Measurements from ENCODE around the gene PPP1R1B. TPM values are rescaled to one million over a fixed set of nuclear protein-coding genes. Genes with fewer than 3 reads are reported as not detected.

Gene PPP1R1B
- total RNA-seq, 3 donors from 2014 or later: 0.18 TPM; not detected in 2

DNA sequence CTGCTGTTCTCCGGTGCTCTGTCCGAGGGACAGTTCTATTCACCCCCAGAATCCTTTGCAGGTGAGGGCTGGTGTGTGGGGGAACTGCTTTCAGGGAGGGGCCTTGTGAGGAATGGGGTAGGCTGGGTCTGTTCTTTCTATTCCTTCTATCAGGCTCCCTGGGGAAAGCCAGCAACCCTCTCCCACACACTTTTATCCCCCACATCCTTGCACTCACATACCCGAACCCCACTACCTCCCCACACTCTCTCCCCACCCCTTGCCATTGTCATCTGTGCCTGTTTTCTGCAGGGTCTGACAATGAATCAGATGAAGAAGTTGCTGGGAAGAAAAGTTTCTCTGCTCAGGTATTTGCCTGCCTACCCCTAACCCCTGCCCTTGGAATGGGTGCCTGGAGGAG, 32.0 kb downstream of the PPP1R1B start:
- Mint-ChIP-seq H3K27me3 (ENCODE audit: low read depth) (no peaks in the 10 kb centered on the region), H3K36me3 (ENCODE audit: insufficient read depth) (peaks cover 12% of the 10 kb centered on the region)

DNA sequence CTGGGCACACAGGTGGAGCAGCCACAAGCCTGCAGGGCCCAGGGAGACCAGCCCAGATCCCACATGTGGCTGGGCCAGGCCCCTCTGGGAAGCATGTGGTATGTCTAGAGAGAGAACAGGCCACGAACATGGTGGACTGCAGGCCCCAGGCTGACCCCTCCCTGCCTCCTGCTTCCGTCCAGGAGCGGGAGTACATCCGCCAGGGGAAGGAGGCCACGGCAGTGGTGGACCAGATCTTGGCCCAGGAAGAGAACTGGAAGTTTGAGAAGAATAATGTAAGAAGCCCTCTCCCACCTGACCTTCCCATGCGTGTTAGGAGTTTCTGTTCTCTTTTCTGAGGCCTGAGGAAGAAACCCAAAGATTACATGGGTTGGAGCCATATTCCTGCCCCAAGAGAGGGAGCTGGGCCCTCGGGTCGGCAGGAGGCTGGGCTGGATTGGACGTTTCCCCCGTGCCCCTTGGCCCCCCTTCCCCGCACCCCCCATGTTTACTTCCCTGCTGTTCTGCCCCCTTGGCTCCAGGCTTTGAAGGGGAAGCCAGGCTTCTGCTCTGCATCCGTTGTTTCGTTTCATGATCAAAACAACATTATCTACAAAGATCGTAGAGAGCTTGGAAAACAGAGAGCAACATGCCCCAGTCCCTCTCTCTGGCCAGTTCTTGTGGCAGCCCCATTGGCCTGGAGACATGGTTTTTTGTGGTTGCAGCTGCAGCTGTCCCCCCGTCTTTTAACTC, 32.7 kb downstream of the PPP1R1B start:
- Mint-ChIP-seq H3K4me3 (no peak overlapping the region), H3K4me1 (ENCODE audit: low read depth) (peaks cover 24% of the 10 kb centered on the region), H3K27me3 (ENCODE audit: low read depth) (no peaks in the 10 kb centered on the region), H3K36me3 (ENCODE audit: insufficient read depth) (peaks cover 12% of the 10 kb centered on the region), H3K9me3 (no peaks in the 10 kb centered on the region)
- DNase-seq: no peak
- ATAC-seq: no peak

More for the DNA sequence above, 32.0 kb downstream of the PPP1R1B start:
- H3K9me3 Mint-ChIP-seq: no peaks in the 10 kb centered on the region
- no peak overlapping the region for H3K4me3 Mint-ChIP-seq
- DNase-seq (no peak), ATAC-seq (no peak)
- H3K4me1 Mint-ChIP-seq (ENCODE audit: low read depth): peaks cover 28% of the 10 kb centered on the region

DNA sequence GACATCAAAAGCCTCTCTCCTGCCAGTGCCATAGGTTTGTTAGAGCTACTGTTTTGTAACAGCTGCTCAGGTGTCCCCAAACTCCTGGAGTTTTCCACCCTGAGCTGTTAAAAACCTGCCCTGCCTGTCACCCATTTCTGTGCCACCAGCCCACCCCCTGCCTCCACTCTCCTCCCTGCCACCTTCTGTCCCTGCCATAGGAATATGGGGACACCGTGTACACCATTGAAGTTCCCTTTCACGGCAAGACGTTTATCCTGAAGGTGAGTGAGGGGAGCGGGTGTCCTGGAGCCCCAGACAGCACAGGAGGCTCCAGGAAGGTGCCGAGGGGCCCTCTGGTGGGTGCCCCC, 33.2 kb downstream of the PPP1R1B start:
- Mint-ChIP-seq H3K4me3 (no peak overlapping the region), H3K4me1 (ENCODE audit: low read depth) (peaks cover 19% of the 10 kb centered on the region), H3K9me3 (no peaks in the 10 kb centered on the region), H3K36me3 (ENCODE audit: insufficient read depth) (peaks cover 12% of the 10 kb centered on the region), H3K27me3 (ENCODE audit: low read depth) (no peaks in the 10 kb centered on the region)
- ATAC-seq: no peak
- no peak for DNase-seq

DNA sequence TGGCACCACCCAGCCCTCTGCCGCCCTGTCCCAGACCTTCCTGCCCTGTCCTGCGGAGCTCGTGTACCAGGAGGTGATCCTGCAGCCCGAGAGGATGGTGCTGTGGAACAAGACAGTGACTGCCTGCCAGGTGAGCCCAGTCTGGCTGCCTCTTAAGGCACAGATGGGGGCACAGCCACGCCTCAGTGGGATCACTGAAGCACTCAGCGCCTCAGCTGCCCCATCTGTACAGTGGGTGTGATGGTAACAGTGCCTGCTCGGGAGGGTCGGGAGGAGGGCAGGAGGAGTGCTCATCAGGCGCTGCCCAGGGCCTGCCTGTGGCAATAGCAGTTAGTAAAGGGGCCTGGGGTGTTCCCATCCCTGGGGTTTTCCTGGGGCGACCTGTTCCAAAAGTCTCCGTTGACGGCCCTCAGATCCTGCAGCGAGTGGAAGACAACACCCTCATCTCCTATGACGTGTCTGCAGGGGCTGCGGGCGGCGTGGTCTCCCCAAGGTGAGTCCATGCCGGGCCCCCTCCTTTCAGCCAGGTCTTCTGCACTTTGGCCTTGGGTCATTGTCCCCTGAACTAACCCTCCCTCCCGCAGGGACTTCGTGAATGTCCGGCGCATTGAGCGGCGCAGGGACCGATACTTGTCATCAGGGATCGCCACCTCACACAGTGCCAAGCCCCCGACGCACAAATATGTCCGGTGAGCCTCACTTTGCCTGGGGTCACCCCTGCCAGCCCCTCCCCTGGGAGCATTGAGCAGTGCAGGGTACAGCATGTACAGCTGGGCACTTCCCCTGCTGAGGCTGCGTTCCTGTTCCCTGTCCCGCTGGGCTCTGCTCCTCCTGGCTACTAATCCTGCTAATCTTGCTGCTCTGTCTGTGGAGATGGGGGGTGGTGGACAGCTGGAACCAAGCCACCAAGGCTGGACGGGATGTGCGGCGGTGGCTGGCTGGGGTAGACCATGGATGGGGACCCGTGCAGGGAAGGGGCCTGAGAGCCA, 33.9 kb downstream of the PPP1R1B start:
- DNase-seq: no peak
- Mint-ChIP-seq H3K9me3 (no peaks in the 10 kb centered on the region), H3K27me3 (ENCODE audit: low read depth) (no peaks in the 10 kb centered on the region), H3K4me1 (ENCODE audit: low read depth) (peaks cover 14% of the 10 kb centered on the region), H3K36me3 (ENCODE audit: insufficient read depth) (peaks cover 10% of the 10 kb centered on the region), H3K4me3 (no peak overlapping the region)
- no peak for ATAC-seq

DNA sequence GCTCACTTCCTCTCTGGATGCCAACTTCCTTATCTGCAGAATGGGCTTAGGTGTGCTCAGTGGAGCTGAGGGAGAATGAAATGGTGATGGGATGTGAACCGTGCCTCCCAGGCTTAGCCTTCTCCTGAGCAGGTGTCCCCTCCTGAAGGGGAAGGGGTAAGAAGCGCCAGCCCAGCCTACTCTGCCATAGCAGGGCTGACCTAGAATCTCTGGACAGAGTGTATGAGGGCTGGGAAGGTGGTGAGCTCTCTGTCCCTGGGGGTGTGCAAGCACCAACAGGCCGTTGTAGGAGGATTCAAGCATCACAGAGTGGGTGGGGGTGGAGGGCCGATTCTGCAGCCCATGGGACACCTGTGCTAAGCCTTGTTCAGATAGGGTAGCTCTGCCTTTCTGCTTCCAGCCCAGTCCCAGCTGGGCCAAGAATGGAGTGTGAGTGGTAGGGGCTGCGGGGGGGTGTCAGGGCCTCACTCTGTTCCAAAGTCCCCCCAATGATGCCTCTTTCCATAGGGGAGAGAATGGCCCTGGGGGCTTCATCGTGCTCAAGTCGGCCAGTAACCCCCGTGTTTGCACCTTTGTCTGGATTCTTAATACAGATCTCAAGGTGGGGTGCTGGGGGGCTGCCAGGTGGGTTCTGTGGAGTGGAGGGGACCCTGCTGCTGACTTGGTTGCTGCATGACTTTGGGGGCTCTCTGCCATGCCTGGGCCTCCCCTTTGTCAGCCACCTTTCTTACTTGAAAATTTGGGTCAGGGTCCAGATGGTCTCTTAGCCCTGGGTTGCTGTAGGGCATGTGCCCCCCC, 35.2 kb downstream of the PPP1R1B start:
- ATAC-seq (no peak), DNase-seq (no peak)
- Mint-ChIP-seq H3K4me3 (no peak overlapping the region), H3K36me3 (ENCODE audit: insufficient read depth) (peaks cover 10% of the 10 kb centered on the region), H3K27me3 (ENCODE audit: low read depth) (peaks cover 7% of the 10 kb centered on the region), H3K4me1 (ENCODE audit: low read depth) (peaks cover 13% of the 10 kb centered on the region), H3K9me3 (no peaks in the 10 kb centered on the region)

DNA sequence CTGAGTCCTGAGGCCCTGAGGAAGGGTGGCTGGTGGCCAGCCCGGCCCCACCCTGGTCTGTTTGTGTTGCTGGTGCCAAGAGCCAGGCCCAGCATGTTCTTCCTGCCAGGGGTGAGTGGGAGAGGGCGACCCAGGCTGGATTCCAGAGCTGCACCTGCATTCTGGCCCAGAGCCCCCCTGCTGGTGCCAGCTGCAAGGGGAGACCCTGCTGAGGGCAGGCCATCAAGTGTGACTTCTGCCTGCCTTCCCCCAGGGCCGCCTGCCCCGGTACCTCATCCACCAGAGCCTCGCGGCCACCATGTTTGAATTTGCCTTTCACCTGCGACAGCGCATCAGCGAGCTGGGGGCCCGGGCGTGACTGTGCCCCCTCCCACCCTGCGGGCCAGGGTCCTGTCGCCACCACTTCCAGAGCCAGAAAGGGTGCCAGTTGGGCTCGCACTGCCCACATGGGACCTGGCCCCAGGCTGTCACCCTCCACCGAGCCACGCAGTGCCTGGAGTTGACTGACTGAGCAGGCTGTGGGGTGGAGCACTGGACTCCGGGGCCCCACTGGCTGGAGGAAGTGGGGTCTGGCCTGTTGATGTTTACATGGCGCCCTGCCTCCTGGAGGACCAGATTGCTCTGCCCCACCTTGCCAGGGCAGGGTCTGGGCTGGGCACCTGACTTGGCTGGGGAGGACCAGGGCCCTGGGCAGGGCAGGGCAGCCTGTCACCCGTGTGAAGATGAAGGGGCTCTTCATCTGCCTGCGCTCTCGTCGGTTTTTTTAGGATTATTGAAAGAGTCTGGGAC, 36.0 kb downstream of the PPP1R1B start:
- no peaks in the 10 kb centered on the region for H3K9me3 Mint-ChIP-seq
- ATAC-seq (no peak), DNase-seq (no peak)
- H3K4me3 Mint-ChIP-seq: no peak overlapping the region
- H3K27me3 Mint-ChIP-seq (ENCODE audit: low read depth): peaks cover 9% of the 10 kb centered on the region
- peaks cover 12% of the 10 kb centered on the region for H3K4me1 Mint-ChIP-seq (ENCODE audit: low read depth)
- peaks cover 10% of the 10 kb centered on the region for H3K36me3 Mint-ChIP-seq (ENCODE audit: insufficient read depth)

DNA sequence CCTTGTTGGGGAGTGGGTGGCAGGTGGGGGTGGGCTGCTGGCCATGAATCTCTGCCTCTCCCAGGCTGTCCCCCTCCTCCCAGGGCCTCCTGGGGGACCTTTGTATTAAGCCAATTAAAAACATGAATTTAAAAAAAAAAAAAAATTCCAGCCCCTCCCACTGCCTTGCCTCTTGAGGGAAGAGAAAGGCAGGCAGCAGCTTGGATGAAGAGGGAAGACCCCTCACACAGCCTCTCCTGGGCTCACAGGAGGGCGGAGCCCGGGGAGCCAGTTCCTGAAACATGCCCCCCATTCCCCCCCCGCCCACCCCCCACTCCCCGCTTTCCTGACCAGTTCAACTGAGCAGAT, 36.6 kb downstream of the PPP1R1B start:
- no peaks in the 10 kb centered on the region for H3K9me3 Mint-ChIP-seq
- H3K4me1 Mint-ChIP-seq (ENCODE audit: low read depth): peaks cover 8% of the 10 kb centered on the region
- H3K36me3 Mint-ChIP-seq (ENCODE audit: insufficient read depth): peaks cover 10% of the 10 kb centered on the region
- ATAC-seq: no peak
- no peak for DNase-seq
- peaks cover 9% of the 10 kb centered on the region for H3K27me3 Mint-ChIP-seq (ENCODE audit: low read depth)
- H3K4me3 Mint-ChIP-seq: no peak overlapping the region

DNA sequence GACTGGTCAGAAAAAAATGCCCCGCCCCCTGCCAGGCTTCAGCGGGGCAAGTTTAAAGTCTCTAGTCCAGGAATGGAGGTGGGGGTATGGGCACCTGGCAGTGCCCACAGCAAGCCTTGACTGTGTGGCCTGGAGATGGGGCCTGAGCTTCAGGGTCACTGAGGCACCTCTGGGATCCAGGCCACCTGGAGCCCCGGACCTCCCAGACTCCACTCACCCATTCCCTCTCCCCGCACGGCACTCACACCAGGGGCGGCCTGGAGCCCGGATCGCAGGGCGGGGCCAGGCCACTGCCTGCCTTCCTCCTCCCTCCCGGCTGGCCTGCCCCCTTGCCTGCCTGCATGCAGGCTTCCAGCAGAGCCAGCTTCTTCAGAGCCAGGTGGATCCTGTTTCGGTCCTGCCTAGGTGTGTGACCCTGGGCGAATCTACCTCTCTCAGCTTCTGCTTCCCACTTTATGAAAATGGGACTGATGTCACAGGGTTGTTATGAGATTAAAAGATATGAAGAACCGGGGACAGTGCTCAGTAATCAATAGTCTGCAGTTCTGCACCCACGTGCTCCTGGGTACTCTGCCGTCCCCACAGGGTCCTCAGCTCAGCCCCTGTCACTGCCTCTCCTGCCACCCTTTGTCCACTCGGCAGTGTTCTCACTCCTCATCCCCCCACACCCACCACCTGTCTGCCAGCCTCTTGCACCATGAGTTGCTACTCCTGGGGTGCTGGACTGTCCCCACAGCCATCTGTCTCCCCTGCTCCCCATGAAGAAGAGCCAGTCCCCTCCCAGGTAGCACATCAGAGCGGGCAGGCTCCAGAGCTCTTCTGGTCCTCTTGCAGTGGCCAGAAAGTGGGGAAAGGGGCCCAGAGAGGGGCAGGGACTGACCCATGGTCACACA, 37.2 kb downstream of the PPP1R1B start:
- no peaks in the 10 kb centered on the region for H3K9me3 Mint-ChIP-seq
- peaks cover 13% of the 10 kb centered on the region for H3K27me3 Mint-ChIP-seq (ENCODE audit: low read depth)
- no peak for DNase-seq
- peaks cover 10% of the 10 kb centered on the region for H3K36me3 Mint-ChIP-seq (ENCODE audit: insufficient read depth)
- peaks cover 13% of the 10 kb centered on the region for H3K4me1 Mint-ChIP-seq (ENCODE audit: low read depth)
- ATAC-seq: no peak
- H3K4me3 Mint-ChIP-seq: no peak overlapping the region

DNA sequence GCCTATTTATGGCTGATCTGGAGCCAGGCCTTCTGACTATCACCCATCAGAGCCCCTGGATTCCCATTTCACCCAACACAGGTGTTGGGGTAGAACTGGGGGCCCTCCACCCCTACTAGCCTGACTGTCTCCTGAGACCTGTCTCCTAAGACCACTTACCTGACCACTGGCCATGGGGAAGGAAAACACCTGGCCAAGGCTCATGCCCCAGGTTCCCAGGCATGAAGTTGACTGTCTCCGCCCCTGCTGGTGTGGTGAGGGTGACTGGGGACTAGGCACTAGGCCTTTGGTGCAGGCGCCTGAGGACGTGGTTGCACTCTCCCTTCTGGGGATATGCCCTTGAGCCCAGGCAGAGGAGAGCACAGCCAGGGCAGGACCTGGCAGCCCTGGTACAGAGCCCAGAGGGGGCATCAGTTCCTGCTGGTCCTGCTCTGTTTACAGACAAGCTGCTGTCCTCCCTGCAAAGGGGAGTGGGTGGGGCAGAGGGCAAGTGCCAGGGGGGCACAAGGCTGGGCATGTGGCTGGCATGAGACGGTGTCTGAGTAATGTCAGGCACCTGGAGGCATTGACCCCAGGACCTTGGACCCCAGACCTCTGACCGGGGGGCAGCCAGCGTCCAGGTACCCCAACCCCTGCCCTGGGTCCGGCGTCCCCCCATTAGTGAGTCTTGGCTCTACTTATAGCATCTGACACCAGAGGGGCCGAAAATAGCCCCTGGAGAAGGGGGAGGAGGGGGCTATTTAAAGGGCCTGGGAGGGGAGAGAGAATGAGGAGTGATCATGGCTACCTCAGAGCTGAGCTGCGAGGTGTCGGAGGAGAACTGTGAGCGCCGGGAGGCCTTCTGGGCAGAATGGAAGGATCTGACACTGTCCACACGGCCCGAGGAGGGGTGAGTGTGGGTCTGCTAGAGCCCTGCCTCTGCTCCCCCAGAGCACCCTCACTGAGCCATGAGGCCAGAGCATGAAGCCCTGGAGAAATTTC, 38.1 kb downstream of the PPP1R1B start, which contains the start of gene TCAP:
TSS of gene TCAP (plus strand) at position 769 of the 981 bp plus-strand sequence. CDS start at position 780, 11 bp downstream.
- DNase-seq (no peak), ATAC-seq (no peak)
- H3K4me1 Mint-ChIP-seq (ENCODE audit: low read depth): peaks cover 10% of the 10 kb centered on the region
- H3K27me3 Mint-ChIP-seq (ENCODE audit: low read depth): peaks cover 16% of the 10 kb centered on the region
- H3K36me3 Mint-ChIP-seq (ENCODE audit: insufficient read depth): peaks cover 10% of the 10 kb centered on the region
- no peaks in the 10 kb centered on the region for H3K9me3 Mint-ChIP-seq
- no peak within 1 kb of the TSS for H3K4me3 Mint-ChIP-seq

DNA sequence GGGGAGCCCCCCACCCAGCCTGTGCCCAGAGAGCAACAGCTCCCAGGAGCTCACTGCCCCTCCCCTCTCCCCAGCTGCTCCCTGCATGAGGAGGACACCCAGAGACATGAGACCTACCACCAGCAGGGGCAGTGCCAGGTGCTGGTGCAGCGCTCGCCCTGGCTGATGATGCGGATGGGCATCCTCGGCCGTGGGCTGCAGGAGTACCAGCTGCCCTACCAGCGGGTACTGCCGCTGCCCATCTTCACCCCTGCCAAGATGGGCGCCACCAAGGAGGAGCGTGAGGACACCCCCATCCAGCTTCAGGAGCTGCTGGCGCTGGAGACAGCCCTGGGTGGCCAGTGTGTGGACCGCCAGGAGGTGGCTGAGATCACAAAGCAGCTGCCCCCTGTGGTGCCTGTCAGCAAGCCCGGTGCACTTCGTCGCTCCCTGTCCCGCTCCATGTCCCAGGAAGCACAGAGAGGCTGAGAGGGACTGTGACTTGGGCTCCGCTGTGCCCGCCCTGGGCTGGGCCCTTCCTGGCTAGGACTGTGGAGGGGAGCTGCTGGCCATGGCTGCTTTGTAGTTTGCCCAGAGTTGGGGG, 39.0 kb downstream of the PPP1R1B start:
- peaks cover 17% of the 10 kb centered on the region for H3K27me3 Mint-ChIP-seq (ENCODE audit: low read depth)
- DNase-seq (no peak), ATAC-seq (no peak)
- H3K9me3 Mint-ChIP-seq: no peaks in the 10 kb centered on the region
- H3K4me1 Mint-ChIP-seq (ENCODE audit: low read depth): peaks cover 8% of the 10 kb centered on the region
- no peak overlapping the region for H3K4me3 Mint-ChIP-seq
- H3K36me3 Mint-ChIP-seq (ENCODE audit: insufficient read depth): peaks cover 10% of the 10 kb centered on the region

DNA sequence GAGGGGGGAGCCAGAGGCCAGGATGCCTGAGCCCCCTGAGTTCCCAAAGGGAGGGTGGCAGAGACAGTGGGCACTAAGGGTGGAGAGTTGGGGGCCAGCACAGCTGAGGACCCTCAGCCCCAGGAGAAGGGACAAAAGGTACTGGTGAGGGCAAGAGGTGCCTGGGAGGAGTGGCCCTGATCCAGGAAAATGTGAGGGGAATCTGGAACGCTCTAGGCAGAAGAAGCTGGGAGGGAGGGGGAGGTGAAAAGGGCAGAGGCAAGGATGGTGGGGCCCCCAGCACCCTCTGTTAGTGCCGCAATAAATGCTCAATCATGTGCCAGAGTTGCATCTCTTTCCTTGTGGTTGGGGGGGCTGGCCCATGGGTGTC, 39.5 kb downstream of the PPP1R1B start:
- no peak for ATAC-seq
- peaks cover 17% of the 10 kb centered on the region for H3K27me3 Mint-ChIP-seq (ENCODE audit: low read depth)
- DNase-seq: no peak
- H3K4me3 Mint-ChIP-seq: no peak overlapping the region
- no peaks in the 10 kb centered on the region for H3K9me3 Mint-ChIP-seq
- peaks cover 8% of the 10 kb centered on the region for H3K36me3 Mint-ChIP-seq (ENCODE audit: insufficient read depth)
- peaks cover 6% of the 10 kb centered on the region for H3K4me1 Mint-ChIP-seq (ENCODE audit: low read depth)

Measured in activated T-cell treated with anti-CD3 and anti-CD28 coated beads, Interleukin-2, amount 50 U/mL, for 4 hours (primary cell).